CD4-positive, alpha-beta T cell treated with Interleukin-15 for 1 hour (primary cell): ENCODE results near the gene TSHZ3.

Experiments
- DNase-seq: peaks from one replicate; pipeline ENCODE4 v3.0.0-alpha.2; 2020

The TSHZ3 gene, protein sequence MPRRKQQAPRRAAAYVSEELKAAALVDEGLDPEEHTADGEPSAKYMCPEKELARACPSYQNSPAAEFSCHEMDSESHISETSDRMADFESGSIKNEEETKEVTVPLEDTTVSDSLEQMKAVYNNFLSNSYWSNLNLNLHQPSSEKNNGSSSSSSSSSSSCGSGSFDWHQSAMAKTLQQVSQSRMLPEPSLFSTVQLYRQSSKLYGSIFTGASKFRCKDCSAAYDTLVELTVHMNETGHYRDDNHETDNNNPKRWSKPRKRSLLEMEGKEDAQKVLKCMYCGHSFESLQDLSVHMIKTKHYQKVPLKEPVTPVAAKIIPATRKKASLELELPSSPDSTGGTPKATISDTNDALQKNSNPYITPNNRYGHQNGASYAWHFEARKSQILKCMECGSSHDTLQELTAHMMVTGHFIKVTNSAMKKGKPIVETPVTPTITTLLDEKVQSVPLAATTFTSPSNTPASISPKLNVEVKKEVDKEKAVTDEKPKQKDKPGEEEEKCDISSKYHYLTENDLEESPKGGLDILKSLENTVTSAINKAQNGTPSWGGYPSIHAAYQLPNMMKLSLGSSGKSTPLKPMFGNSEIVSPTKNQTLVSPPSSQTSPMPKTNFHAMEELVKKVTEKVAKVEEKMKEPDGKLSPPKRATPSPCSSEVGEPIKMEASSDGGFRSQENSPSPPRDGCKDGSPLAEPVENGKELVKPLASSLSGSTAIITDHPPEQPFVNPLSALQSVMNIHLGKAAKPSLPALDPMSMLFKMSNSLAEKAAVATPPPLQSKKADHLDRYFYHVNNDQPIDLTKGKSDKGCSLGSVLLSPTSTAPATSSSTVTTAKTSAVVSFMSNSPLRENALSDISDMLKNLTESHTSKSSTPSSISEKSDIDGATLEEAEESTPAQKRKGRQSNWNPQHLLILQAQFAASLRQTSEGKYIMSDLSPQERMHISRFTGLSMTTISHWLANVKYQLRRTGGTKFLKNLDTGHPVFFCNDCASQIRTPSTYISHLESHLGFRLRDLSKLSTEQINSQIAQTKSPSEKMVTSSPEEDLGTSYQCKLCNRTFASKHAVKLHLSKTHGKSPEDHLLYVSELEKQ

DNA sequence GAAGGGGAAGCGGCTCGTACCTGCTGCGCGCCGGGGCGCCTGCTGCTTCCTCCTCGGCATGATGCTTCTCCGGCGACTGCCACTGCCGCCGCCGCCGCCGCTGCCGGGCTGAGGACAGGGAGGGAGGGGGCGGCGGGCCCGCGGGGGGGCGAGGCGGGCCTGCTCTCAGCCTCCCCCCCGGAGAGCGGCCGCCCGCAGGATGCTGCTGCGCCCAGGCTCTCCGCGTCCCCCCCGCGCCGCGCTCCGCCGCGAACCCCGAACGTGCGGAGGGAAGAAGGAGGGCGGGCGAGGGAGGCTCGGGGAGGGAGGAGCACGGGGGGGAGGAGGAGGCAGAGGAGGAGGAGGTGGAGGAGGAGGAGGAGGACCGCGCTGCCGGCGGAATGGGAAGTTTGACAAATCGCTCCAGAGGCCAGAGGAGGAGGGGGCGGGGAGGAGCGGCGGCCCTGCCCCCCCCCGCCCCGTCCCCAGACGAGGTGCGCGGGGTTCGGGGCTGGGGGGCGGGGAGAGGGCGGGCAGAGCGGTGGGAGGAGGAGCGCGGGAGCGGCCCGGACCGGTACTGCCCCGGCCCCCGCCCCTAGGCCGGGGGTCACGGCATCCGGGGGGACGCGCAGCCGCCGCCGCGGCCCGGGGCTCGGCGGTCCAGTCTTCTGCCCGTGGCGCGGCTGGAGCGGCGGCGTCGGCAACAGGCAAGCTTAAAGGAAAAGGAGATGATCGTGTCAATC, at the start of gene TSHZ3:
TSS of gene TSHZ3 (minus strand) at position 277 of the 722 bp plus-strand sequence. CDS start at position 60, 217 bp downstream.
- peak; percentile 55 for DNase-seq

DNA sequence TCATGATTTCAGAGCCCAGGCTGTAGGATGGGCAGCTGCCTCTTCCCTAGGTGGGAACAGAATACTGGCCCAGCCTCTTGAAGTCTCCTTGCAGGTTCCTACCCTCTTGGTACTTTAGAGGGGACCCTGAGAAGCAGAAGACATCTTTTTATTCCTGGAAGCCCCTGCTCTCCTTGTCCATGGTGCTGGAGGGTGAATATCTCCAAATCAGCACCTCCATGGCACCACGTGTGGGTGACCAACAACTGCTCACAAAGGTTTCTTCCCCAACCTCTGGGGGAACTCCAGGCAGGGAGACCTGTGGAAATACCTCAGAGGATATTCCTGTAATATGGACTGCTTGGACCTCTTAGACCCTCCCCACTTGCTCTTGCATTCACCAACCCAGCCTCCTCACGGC, 48.1 kb upstream of the TSHZ3 start:
- DNase-seq: no peak

DNA sequence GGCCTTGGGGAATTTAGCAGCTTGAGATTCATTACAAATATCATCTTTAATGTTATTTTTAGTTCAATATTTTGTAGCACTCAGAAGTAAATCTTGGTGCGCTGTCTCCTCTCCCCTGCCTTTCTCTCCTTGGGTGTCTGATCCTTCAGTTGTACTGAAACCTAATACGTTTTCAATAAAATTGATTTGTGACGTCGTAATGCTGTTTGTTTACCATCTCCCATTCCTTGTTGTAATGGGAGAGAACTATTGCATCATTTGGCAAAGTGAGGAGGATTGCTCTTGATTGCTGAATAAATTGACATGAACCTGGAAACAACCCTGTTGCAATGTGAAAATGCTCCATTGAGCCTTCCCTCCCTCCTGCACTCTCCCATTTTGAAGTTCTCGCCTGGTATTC, 43.2 kb upstream of the TSHZ3 start:
- DNase-seq: no peak

DNA sequence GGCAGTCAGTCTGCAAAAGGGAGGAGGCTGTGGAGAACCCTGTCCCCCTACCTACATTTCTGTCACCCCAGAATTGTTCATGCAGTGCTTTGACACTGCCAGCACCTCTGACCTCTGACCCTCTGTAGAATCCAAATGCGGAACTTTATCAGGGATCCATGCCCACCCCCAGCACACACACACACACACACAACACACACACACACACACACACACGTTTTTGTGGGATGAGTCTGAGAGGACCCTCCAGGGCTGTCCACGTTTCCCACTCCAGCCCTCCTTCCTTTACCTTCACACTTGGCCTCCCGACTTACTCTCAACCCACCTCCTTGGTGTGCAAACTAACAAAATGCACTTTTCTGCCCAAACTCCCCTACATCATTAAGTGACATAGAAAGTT, 42.3 kb upstream of the TSHZ3 start:
- no peak for DNase-seq

DNA sequence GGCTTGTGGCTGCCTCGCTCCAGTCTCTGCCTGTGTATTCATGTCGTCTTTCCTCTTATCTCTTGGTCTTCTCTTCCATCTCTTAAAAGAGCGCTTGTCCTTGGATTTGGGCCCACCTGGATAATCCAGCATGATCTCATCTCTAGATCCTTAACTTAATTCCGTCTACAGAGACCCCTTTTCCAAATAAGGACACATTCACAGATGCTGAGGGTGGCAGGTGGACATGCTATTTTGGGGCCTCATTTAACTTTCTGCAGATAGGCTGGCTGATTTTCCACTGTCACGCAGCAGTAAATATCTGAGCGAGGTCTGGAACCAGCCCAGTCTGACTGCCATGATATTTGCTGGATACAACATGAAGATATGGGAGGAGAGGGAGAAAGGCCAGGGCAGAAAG, 41.5 kb upstream of the TSHZ3 start:
- DNase-seq: no peak

DNA sequence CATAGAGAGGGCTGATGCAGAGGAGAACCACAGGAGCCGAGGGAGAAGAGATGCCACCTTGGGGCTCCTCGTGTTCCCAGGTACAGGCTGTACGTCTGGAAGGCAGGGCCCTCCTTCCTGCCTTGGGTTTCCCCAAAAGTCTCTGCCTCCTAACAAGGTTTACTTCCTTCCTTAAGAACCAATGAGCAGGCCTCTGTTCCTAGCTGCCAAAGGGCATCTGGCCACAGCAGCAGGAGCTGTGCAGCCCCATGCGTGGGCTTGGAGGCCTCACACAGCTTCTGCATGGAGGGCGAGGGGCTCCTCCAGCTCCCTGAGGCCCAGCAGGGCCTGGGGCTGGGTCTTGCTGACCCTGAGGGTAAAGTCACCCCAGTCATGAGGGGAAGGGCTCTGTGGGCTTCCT, 40.6 kb upstream of the TSHZ3 start:
- DNase-seq: no peak

DNA sequence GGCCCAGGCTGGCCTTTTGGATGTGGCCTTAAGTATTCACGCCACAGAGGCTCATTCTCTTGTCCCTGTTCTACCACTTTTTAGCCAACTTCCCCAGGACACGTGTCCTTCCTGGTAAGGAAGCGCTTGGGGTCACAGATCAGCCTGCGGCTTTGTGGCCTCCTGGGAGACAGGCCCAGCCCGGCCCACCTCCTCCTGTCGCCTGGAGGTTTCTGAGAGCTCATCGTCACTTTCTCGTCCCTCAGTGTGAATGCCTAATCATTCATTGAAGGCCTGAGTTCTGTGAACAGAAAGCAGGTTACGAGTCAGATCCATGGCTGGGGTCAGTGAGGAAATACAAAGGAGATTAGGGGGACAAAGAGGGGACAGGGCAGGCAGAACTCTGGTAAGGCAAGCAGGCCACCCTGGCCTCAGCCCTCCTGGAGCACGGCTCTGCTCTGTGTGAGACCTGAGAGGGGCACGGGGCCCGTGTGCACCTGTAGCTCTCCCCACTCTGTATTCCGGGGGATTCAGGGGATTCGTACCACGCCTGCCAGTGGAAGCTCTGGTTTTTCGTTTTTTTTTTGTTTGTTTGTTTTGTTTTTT, 38.6 kb upstream of the TSHZ3 start:
- no peak for DNase-seq

DNA sequence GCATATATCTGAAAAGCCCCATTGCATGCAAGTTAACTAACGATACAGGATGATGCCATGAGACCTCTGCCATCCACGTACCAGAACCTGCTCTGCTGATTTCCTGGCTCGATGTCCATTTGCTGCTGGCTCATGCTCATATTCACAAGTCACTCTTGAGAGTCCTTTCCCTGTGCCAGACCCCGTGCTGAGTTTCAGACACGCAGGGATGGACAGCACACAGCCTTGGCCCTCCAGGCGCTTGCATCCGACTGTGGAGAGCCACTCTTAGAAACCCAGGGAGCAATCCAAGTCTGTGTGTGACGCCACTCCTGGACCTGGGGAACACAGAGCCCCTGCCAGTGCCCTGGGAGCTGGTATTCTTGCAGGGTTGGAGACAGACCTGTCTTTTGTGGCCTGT, 37.6 kb upstream of the TSHZ3 start:
- no peak for DNase-seq

DNA sequence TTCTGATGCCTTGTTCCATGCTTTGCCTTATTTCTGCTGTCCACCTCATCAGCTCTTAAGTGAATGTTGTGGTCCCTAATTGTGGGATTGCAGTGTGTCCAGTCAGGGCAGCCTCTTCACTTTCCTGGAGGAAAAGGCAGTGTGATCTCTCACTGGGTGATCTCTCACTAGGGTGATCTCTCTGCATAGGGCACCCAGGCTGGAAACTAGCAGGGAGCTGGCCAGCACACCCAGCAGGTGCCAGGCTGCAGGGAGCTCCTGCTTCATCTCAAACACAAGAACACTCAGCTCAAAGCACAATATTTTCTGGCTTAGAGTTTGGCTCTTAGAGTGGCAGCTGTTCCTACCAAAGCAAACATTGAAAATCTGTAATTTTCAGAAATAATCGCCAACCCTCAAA, 36.5 kb upstream of the TSHZ3 start:
- DNase-seq: no peak

DNA sequence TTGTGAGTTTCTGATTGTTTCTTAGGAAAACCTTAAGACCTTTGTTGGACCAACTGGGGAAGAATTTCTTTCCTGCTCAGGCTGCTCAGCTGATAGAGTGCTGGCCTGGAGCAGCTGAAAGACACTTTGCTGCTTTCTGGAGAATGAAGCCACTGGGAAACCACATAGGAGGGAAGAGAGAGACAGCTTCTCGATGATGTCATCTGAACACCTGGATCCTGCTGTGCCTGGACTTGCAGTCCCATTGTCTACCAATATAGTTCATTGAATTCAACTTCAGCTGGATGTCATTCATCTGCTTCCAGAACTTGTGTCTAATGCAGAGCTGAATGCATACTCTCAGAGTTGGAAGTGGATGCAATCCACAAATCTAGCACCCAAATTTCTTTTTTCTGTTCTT, 34.3 kb upstream of the TSHZ3 start:
- DNase-seq: no peak

DNA sequence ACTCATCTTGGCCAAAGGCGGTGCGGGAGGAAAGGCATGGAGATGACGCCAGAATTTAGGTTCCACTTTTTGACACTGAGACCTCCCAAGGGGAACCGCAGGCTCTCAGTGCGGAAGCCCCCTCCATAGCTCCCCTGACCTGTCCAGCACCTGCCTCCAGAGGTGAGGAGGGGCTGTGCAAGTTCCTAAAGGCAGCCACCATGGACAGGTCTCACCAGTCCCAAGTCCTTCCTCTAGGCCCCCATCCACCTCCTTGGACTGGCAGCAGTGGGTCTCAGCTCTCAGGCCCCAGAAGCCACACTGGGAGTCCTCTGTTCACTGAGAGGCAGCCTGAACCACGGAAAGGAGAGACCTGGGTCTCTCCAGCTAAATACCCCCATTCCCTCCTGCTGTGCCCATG, 31.6 kb upstream of the TSHZ3 start:
- no peak for DNase-seq

DNA sequence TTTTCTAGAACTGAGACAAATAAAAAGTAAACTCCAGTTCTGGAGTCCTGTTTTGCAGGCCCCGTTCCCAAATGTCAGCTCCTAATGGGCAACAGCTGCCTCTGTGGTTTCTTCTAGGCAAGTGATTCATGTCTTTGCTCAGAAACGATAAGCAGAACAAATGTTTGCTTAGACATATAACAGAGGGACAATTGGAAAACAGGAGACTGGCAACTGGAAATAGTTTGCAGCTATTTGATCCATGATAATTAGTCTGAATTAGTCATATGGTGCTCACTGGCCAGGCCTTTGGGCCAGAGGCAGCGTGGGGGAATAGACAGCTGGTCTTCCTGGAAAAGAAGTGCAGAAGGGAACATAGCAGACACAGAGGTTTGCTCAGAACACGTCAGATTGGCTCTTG, 29.2 kb upstream of the TSHZ3 start:
- DNase-seq: no peak

DNA sequence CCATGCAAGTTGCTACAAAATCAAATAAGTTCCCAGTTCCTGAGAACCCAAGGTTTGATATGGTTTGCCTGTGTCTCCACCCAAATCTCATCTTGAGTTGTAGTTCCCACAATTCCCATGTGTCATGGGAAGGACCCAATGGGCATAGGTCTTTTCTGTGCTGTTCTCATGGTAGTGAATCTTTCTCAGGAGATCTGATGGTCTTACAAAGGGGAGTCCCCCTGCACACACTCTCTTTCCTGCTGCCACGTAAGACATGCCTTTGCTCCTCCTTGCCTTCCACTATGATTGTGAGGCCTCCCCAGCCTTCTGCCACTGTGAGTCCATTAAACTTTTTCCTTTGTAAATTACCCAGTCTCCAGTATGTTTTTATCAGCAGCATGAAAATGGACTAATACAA, 28.5 kb upstream of the TSHZ3 start:
- DNase-seq: no peak

DNA sequence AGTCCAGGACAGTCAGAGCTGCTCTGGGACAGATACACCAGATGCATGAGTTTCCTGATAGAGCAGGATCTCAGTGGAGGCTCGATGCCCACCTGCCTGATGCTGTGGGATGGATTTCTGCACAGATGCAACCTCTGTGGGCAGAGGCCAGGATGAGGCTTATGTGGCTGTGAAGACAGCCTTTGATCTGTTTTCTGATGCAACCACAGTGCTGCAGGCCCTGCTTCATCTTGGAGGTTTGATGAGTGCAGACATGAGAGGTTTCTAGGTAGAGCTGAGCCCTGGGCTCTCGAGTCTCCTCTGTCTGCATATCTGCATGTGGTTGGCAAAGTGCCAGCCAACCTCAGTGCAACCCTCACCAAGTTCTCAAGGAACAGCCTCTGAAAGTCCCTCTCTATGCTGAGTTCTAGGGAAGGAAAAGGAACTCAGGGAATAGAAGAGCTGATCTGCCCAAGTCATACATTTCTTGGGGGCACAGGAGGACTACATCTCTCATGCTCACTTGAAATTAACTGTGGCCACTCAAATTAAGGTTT, 23.1 kb upstream of the TSHZ3 start:
- DNase-seq: peak; percentile 26

DNA sequence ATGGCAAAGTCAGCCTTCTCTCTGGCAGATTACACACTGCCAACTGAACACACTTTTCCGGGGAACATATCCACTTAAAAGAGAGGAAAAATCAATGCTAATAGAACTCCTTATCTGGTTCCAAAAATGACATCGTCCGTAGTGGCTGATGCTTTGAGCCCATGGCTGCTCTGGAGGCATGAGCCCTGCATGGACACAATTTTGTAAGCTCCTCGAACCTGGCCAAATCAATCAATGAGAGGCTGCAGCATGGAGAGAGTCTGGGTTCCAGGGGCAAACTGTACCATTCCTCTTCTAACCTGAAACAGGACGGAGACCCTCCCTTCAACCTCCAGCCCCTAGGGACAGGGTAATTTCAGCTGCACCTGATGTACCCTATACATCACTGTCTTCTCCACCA, 21.0 kb upstream of the TSHZ3 start:
- DNase-seq: no peak

DNA sequence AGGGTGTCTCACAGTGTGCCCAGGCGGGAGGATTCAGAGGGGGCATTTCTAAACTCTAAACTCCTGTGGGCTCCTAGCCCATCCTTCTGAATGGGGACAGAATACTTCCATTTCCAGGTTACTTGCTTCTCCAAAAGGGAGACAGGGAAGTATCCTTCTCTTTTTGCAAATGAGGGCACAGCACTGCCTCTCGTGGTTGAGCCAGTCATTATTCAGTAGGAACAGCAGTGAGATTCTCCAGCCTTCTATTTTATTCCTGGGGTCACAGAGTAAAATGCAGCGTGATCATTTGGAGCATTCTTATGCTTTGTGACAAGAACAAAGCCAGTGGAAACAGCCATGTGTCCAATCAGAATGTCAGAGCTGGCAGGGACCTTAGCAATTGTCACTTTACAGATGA, 15.7 kb upstream of the TSHZ3 start:
- no peak for DNase-seq

DNA sequence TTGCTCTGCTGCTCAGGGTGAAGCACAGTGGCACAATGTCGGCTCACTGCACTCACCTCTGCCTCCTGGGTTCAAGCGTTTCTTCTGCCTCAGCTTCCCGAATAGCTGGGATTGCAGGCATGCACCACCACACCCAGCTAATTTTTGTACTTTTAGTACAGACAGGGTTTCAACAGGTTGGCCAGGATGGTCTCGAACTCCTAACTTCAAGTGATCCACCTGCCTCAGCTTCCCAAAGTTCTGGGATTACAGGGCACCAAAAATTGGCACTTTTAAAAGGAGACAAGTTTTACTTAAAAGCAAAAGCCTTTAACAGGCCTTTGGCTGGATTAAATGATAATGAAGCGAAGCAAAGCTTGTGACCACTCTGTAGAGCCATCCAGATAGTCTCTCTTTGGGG, 12.5 kb upstream of the TSHZ3 start:
- no peak for DNase-seq

DNA sequence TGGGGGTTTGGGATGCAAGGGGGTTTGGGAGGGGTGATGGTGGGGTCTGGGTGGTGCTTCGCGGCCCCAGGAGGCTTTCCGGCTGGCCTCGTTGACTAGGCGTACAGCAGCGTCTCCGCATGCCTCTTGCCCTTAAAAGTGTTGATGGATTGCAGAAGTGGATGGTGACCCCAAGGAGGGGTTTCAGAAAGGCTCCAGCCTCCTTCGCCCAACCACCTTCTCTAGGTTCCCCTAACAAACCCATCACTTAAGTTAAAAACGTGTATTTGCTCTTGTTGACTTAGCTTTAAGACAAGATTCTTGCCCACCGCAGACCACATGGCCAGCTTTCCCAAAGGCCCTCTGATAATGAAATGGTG, 8.1 kb upstream of the TSHZ3 start:
- DNase-seq: no peak

DNA sequence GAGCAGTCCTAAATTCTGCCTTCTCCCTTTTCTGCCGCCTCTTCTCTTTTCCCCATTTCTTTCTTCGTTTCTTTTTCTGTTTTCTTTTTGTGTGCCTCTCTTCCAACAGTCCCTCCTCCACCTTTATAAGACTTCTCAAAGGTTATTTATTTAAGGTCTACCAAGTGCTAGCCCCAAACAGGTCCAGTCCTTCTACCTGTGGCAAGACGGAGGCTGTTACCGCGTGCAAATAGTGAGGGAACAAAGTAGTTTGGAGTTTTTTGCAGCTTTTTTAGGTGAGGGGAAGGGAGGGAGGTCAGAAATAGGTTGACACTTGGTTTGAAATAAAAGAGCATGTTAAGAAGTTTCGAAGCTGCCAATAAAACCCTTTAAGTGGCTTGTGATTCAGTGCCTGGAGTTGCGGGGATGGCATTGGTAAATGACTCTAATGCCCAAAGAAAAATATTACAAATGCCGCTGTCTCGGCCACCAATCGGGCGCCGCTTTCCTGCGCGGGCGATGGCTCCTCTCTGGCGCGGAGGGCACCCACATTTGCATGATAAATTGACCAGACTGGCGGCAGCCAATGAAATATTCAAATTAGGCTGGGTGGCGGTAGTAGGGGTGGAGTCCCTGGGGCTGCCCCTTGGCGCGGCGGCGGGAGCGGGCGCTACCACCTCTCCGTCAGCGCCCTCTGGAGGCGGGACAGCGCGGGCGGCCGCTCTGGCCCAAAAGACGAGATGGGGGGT, 7.5 kb upstream of the TSHZ3 start:
- DNase-seq: peak; percentile 53

DNA sequence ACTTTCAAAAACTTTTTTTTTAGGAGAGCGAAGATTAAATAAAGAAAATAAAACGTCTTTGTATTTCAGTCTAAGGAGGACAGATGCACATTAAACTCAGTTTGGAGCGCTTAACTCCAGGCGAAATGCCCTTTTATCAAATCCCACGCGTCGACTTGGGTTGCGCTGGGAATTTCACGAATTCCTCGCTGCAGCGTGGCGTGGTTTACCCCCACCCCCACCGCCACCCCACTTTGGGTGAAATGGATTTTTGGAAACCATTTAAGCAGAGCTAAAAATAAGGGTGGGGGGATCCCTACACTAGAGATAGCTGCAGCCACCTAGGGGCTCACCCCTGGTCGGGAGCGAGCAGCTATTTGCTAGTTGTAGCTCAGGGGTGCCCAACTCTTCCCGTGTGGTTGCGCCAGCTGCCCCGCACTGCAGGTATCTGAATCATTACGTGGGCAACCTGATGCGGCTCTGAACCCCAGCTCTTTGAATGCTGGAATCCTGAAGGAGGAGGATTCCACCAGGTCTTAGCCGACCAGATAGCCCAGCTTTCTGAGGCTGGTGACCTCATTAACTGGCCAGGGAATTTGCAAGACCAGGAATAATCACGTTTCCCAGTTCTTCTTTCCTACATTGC, 6.5 kb upstream of the TSHZ3 start:
- DNase-seq: no peak
